GM03348 (cell line): ENCODE data around the gene GLT8D2.
A peak's percentile ranks its signal among the peaks of the same experiment; 100 is the strongest.

Experiments
- DNase-seq: peaks from one replicate; pipeline ENCODE4 v3.0.0; 2012; ENCODE audit warnings: low spot score

Gene GLT8D2

GRCh38 chr12:104000807-104001434 is 49.1 kb downstream of the GLT8D2 start:
- DNase-seq: no peak

DNA sequence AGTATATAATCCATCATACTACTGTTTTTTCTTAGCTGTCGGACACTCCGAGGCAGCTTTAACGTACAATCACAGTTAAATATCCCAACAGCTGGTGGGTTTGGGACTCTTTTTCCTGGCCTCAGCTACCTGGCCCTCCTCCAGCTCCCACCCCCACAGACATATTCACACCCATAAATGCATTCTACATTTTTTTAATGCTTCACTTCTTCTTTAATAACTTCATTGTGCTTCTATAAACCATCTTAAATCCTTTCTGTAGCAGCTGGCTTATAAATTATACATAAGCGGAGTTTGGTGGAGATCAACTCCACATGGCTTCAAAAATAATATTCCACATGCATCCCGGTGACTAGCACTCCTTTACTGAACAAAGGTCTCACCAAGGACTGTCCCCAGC is 51.0 kb downstream of the GLT8D2 start:
- DNase-seq: no peak

- no peak for DNase-seq
Measured at GRCh38 chr12:103997286-103997900, 52.6 kb downstream of the GLT8D2 start.

- DNase-seq: no peak
Measured at GRCh38 chr12:103996595-103996994, 53.4 kb downstream of the GLT8D2 start.

DNA sequence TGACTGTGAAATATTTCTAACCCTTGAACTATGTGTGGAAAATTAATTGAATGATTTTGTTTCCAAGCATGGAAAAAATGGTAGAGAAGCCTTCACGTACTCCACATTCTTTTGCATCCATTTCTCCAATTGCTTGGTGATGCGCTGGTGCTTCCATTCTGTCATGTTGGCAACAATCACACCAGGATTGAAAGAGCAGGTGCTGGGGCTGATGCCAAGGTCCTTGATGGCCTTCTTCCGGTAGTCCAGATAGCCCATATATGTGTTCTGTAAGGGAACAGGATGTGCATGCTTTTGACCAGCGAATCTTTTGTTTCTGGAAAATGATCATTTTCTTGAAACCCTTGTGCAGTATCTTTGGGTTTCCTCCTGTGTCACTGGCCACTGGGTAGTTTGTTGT is 55.8 kb downstream of the GLT8D2 start:
- DNase-seq: no peak

DNA sequence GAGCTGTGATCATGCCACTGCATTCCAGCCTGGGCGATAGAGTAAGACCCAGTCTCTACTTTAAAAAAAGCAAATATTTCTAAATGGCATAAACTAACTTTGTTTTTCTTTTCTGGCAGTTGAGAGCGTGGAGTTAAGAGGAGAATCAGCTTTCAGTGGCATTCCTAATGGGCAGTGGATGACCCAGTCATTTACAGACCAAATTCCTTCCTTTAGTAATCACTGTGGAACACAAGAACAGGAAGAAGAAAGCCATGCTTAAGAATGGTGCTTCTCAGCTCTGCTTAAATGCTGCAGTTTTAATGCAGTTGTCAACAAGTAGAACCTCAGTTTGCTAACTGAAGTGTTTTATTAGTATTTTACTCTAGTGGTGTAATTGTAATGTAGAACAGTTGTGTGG is 63.2 kb downstream of the GLT8D2 start:
- DNase-seq: peak; percentile 10

GRCh38 chr12:103978384-103978982 is 71.5 kb downstream of the GLT8D2 start:
- no peak for DNase-seq

DNA sequence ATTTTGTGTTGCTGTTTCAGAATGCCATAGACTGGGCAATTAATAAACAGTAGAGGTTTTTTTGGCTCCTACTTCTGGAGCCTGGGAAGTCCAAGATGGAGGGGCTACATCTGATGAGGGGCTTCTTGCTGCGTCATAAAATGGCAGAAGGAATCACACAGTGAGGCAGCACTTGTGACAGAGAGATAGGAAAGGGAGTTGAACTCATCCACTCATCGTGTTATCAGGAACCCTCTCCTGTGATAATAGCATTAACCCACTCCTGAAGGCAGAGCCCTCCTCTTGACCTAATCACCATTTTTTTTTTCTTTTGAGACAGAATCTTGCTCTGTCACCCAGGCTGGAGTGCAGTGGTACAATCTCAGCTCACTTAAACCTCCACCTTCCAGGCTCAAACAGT is 74.6 kb downstream of the GLT8D2 start:
- no peak for DNase-seq

DNA sequence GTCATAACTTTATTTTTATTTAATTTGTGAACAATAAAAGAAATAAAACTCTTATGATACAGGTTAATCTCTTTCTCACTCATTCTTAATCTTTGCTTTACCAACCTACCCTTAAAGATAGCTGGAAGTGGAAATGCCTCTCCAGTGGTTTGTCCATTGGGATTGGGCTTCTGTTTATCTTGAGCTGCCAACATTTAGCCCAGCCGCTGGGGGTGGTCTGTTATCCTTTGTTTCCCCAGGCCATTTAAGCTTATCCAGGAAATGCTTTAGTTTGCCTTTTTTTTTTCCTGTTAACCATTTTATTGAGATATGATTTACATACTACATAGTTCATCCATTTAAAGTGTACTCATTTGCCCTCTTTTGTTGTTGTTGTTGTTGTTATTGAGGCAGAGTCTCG is 76.1 kb downstream of the GLT8D2 start:
- DNase-seq: no peak

GRCh38 chr12:103969391-103969790 is 80.6 kb downstream of the GLT8D2 start:
- DNase-seq: peak; percentile 36

DNA sequence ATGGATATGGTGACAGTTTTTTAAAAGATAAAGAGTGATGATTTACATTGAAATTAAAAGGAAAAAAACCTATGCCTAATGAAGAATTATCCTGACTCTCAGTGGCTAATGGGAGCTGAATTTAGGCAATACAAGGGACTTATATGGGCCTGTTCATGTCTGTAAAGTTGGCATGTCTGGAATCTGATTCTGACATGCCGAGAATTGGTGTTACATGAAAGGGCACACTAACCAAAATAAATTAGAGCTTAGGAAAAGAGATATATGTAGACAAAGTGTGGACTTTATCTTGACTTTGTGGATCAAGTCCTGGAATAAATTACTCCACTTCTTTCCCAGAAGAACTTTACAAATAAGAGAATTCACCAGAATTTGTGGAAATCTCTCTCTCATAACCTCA is 83.3 kb downstream of the GLT8D2 start:
- no peak for DNase-seq

- peak; percentile 96 for DNase-seq
Measured at GRCh38 chr12:103965590-103966504, 84.1 kb downstream of the GLT8D2 start, which contains the start of gene TDG. TDG (plus strand) TSS chr12:103965872; CDS start chr12:103966038, 166 bp downstream.

DNA sequence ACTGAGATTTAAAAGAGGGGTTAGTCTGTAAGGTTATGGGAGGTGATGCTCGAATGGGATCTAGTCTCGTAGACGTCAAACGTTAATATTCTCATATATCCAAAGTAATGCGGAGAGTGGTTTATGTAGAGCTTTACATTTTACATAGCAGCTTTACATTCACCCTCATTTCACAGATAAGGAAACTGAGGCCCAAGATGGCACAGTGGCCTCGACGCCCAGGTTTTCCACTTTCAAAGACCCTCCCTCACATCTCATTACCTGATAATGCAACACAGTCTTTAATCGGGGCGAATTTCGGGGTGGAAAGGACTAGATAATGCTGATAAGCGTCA is 84.8 kb downstream of the GLT8D2 start:
- no peak for DNase-seq

GRCh38 chr12:103964805-103965204 is 85.2 kb downstream of the GLT8D2 start:
- no peak for DNase-seq

- DNase-seq: no peak
Measured at GRCh38 chr12:103962493-103962892, 87.5 kb downstream of the GLT8D2 start.

- no peak for DNase-seq
Measured at GRCh38 chr12:103960616-103961227, 89.3 kb downstream of the GLT8D2 start.

DNA sequence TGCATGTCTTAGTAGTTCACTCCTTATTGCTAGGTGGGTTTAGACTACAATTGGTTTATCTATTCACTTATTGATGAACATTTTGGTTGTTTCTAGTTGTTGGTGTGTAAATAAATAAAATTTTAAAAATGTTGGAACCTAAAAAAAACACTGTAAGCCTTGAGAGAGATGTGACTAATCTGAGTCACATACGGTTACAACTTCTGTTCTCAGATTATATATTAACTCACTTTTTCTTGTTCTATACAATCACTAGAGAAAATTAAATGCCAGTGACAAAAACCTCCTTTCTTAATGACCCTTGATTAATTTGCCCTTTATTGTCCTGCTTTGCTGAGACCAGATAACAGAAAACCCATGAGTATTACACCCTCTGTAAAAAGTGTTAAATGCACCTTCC is 91.4 kb downstream of the GLT8D2 start:
- DNase-seq: no peak

- DNase-seq: no peak
Measured at GRCh38 chr12:103957865-103958388, 92.1 kb downstream of the GLT8D2 start.

DNA sequence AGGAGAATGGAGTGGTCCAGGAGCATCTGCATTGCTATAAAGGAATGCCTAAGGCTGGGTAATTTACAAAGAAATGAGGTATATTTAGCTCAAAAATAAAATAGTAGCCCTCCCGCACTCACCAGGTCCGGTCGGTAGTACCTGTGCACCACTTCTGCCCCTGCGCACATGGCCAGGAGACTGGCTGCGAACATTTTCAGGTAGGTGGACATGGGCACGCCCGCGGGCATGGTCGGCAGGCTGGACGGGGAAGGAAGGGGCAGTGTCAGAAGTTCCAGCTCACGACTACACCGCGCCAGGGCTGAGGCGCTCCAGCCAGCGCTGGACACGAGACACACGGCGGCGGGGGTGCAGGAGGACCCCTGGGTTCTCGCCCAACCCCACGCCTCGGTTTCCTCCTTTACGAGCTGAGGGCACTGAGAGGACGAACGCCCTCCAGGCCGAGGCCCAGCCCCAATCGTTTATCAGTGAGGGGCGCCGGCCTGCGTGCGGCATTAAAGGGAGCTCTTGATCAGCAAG is 93.4 kb downstream of the GLT8D2 start:
- peak; percentile 39 for DNase-seq

GRCh38 chr12:103955811-103956508 is 94.0 kb downstream of the GLT8D2 start:
- DNase-seq: no peak

DNA sequence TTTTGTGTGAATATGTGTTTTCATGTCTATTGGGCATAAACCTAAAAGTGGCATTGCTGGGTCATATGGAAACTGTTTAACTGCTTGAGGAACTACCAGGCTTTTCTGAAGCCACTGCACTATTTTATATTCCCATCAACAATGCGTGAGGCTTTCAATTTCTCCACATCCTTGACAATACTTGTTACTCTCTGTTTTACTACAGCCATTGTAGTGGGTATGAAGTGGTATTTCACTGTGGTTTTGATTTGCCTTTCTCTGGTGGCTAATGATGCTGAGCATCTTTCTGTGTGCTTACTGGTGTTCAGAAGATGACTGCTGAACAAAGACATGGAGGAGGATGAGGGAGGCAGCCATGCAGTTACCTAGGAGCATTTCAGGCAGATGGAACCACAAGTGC is 97.5 kb downstream of the GLT8D2 start:
- DNase-seq: no peak
